ENCODE results near the gene CSTF3.

Gene CSTF3

GRCh38 chr11:33177676-33178336, 16.5 kb upstream of the CSTF3 start:
- no peak for TF ChIP-seq FOXP2 (optimal IDR thresholded peaks at IDR 0.05; ENCODE audit: borderline replicate concordance, extremely low read depth, extremely low read length, insufficient read depth)
- TF ChIP-seq SIN3A (IDR thresholded peaks at IDR 0.05; ENCODE audit: borderline replicate concordance, insufficient read depth, low read length) = no peak
- no peak for TF ChIP-seq POLR2AphosphoS5 (IDR thresholded peaks at IDR 0.05; ENCODE audit: low read depth, low read length)
- TF ChIP-seq REST (IDR thresholded peaks at IDR 0.05; ENCODE audit: insufficient read depth in 1 of 2, low read depth in 2 of 2, low read length in 2 of 2) = no peak
- TF ChIP-seq TAF1 (IDR thresholded peaks at IDR 0.05; ENCODE audit: borderline replicate concordance, insufficient read depth, low read length) = no peak

GRCh38 chr11:33172996-33173395, 11.7 kb upstream of the CSTF3 start:
- TF ChIP-seq REST (IDR thresholded peaks at IDR 0.05; ENCODE audit: insufficient read depth in 1 of 2, low read depth in 2 of 2, low read length in 2 of 2) (no peak), TAF1 (IDR thresholded peaks at IDR 0.05; ENCODE audit: borderline replicate concordance, insufficient read depth, low read length) (no peak), FOXP2 (optimal IDR thresholded peaks at IDR 0.05; ENCODE audit: borderline replicate concordance, extremely low read depth, extremely low read length, insufficient read depth) (no peak), POLR2AphosphoS5 (IDR thresholded peaks at IDR 0.05; ENCODE audit: low read depth, low read length) (no peak)

- TF ChIP-seq POLR2AphosphoS5 (IDR thresholded peaks at IDR 0.05; ENCODE audit: low read depth, low read length) (no peak), FOXP2 (optimal IDR thresholded peaks at IDR 0.05; ENCODE audit: borderline replicate concordance, extremely low read depth, extremely low read length, insufficient read depth) (no peak), REST (IDR thresholded peaks at IDR 0.05; ENCODE audit: insufficient read depth in 1 of 2, low read depth in 2 of 2, low read length in 2 of 2) (no peak), TAF1 (IDR thresholded peaks at IDR 0.05; ENCODE audit: borderline replicate concordance, insufficient read depth, low read length) (no peak), SIN3A (IDR thresholded peaks at IDR 0.05; ENCODE audit: borderline replicate concordance, insufficient read depth, low read length) (no peak)
These were observed 11.1 kb upstream of the CSTF3 start for GRCh38 chr11:33172345-33172744.

- TF ChIP-seq POLR2AphosphoS5 (IDR thresholded peaks at IDR 0.05; ENCODE audit: low read depth, low read length) (no peak), FOXP2 (optimal IDR thresholded peaks at IDR 0.05; ENCODE audit: borderline replicate concordance, extremely low read depth, extremely low read length, insufficient read depth) (no peak), TAF1 (IDR thresholded peaks at IDR 0.05; ENCODE audit: borderline replicate concordance, insufficient read depth, low read length) (no peak), SIN3A (IDR thresholded peaks at IDR 0.05; ENCODE audit: borderline replicate concordance, insufficient read depth, low read length) (no peak), REST (IDR thresholded peaks at IDR 0.05; ENCODE audit: insufficient read depth in 1 of 2, low read depth in 2 of 2, low read length in 2 of 2) (no peak)
These were observed 10.0 kb upstream of the CSTF3 start for GRCh38 chr11:33171251-33171650.

Data from PFSK-1 (cell line).